ENCODE results near the gene TBC1D4.
"Not testable (repeated sequence)": the region's sequence is repeated elsewhere in the genome, so short reads cannot be mapped to it uniquely, and the experiment has no call there.

Gene TBC1D4

GRCh38 chr13:75295201-75295600 lies 186.8 kb downstream of the TBC1D4 start:
- DNase-seq (ENCODE audit: low read depth in 2 of 2, low spot score in 1 of 2), result no peak

GRCh38 chr13:75294110-75294509 lies 187.9 kb downstream of the TBC1D4 start:
- DNase-seq (ENCODE audit: low read depth in 2 of 2, low spot score in 1 of 2), result no peak

GRCh38 chr13:75285310-75285709 lies 196.7 kb downstream of the TBC1D4 start:
- DNase-seq (ENCODE audit: low read depth in 2 of 2, low spot score in 1 of 2), result no peak

GRCh38 chr13:75279834-75280369 lies 202.1 kb downstream of the TBC1D4 start:
- DNase-seq (ENCODE audit: low read depth in 2 of 2, low spot score in 1 of 2), result no peak

- DNase-seq (ENCODE audit: low read depth in 2 of 2, low spot score in 1 of 2), result not testable (repeated sequence)
Observed at GRCh38 chr13:75273695-75274094, 208.3 kb downstream of the TBC1D4 start.

GRCh38 chr13:75271846-75272245 lies 210.1 kb downstream of the TBC1D4 start:
- no peak for DNase-seq (ENCODE audit: low read depth in 2 of 2, low spot score in 1 of 2)

GRCh38 chr13:75268481-75268880 lies 213.5 kb downstream of the TBC1D4 start:
- not testable (repeated sequence) for DNase-seq (ENCODE audit: low read depth in 2 of 2, low spot score in 1 of 2)

- DNase-seq (ENCODE audit: low read depth in 2 of 2, low spot score in 1 of 2), result no peak
Observed at GRCh38 chr13:75264611-75265010, 217.4 kb downstream of the TBC1D4 start.

GRCh38 chr13:75263741-75264407 lies 218.1 kb downstream of the TBC1D4 start:
- DNase-seq (ENCODE audit: low read depth in 2 of 2, low spot score in 1 of 2), result no peak

- no peak for DNase-seq (ENCODE audit: low read depth in 2 of 2, low spot score in 1 of 2)
Observed at GRCh38 chr13:75258159-75258782, 223.7 kb downstream of the TBC1D4 start.

- no peak for DNase-seq (ENCODE audit: low read depth in 2 of 2, low spot score in 1 of 2)
Observed at GRCh38 chr13:75256922-75257321, 225.0 kb downstream of the TBC1D4 start.

- DNase-seq (ENCODE audit: low read depth in 2 of 2, low spot score in 1 of 2), result no peak
Observed at GRCh38 chr13:75255653-75256052, 226.3 kb downstream of the TBC1D4 start.

- no peak for DNase-seq (ENCODE audit: low read depth in 2 of 2, low spot score in 1 of 2)
Observed at GRCh38 chr13:75255147-75255546, 226.8 kb downstream of the TBC1D4 start.

- DNase-seq (ENCODE audit: low read depth in 2 of 2, low spot score in 1 of 2), result no peak
Observed at GRCh38 chr13:75251188-75251587, 230.8 kb downstream of the TBC1D4 start.

- DNase-seq (ENCODE audit: low read depth in 2 of 2, low spot score in 1 of 2), result no peak
Observed at GRCh38 chr13:75250526-75251178, 231.3 kb downstream of the TBC1D4 start.

GRCh38 chr13:75245578-75245977 lies 236.4 kb downstream of the TBC1D4 start:
- not testable (repeated sequence) for DNase-seq (ENCODE audit: low read depth in 2 of 2, low spot score in 1 of 2)

- not testable (repeated sequence) for DNase-seq (ENCODE audit: low read depth in 2 of 2, low spot score in 1 of 2)
Observed at GRCh38 chr13:75240240-75240639, 241.7 kb downstream of the TBC1D4 start.

- no peak for DNase-seq (ENCODE audit: low read depth in 2 of 2, low spot score in 1 of 2)
Observed at GRCh38 chr13:75236774-75237173, 245.2 kb downstream of the TBC1D4 start.

Measured in stimulated activated CD8-positive, alpha-beta memory T cell treated with anti-CD3 and anti-CD28 coated beads, Interleukin-4, amount 100 ng/mL, for 1 hour (primary cell).